Stomach (tissue), 4 donors: Measurements from ENCODE around the gene SLC51B.

Experiments
- CTCF ChIP-seq, 7 experiments: fragments of 450-650 bp in 4 of 7; fragments of 200-600 bp in 3 of 7; sonication (generic) in 3 of 7; IDR thresholded peaks; one replicate each; pipeline ENCODE4 v1.5.1; 2016 to 2019; ENCODE audit warnings: antibody characterized with exemption in 7 of 7, control low read depth in 2 of 7, mild to moderate bottlenecking in 1 of 7
- POLR2A ChIP-seq, 4 donors: fragments of 450-650 bp; IDR thresholded peaks; one replicate each; pipeline ENCODE4 v1.6.1; 2016; ENCODE audit warnings: antibody characterized with exemption in 4 of 4, control low read depth in 2 of 4, mild to moderate bottlenecking in 1 of 4, moderate library complexity in 1 of 4
- POLR2AphosphoS5 ChIP-seq, 3 donors: sonication (generic); formaldehyde crosslinking; IDR thresholded peaks; one replicate each; pipeline ENCODE4 v1.6.1; 2016; ENCODE audit warnings: antibody characterized with exemption in 3 of 3

GRCh38 chr15:65083262-65083701 lies 38.1 kb downstream of the SLC51B start:
- TF ChIP-seq POLR2AphosphoS5 (IDR thresholded peaks at IDR 0.05) (no peak), CTCF (IDR thresholded peaks at IDR 0.05) (peak in 1 of 7 experiments; percentile 15), POLR2A (IDR thresholded peaks at IDR 0.05) (no peak)
